ENCODE measurements around the gene ADCY7. TPM values are rescaled to one million over a fixed set of nuclear protein-coding genes. Genes with fewer than 3 reads are reported as not detected.
A peak's percentile ranks its signal among the peaks of the same experiment; 100 is the strongest.

The ADCY7 gene
- total RNA-seq, 1 experiment from 2014 or later, result 4.0 TPM

DNA sequence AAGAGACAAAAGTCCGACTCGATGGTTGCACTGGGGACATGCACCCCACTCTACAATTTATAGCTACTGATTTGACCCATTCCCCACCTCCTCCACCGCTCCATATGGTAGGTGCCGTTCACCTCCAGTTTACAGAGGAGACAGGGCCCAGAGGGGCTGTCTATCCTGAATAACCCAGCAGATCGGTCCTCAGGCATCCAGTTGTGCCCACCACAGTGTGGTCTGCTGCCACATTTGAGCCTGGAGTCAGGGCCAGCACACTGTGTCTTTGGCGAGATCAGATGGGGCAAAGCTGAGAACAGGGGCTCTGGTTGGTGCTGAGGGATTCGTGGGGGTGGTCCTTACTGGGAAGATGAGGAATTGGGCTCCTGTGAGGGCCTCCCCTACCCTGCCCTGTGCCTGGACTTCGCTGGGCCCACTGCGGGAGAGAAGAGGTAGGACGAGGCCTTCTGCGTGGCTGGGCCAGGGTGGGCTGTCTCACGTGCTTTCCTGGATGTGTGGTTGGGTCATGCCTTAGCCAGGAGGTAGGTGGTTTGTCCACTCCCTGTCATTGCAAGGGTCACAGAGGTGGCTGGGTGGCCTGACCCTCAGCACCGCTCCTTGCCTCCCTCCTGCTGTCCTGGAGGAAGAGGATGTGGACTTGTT is 2.8 kb downstream of the ADCY7 start:
- TF ChIP-seq, protein P1, sequence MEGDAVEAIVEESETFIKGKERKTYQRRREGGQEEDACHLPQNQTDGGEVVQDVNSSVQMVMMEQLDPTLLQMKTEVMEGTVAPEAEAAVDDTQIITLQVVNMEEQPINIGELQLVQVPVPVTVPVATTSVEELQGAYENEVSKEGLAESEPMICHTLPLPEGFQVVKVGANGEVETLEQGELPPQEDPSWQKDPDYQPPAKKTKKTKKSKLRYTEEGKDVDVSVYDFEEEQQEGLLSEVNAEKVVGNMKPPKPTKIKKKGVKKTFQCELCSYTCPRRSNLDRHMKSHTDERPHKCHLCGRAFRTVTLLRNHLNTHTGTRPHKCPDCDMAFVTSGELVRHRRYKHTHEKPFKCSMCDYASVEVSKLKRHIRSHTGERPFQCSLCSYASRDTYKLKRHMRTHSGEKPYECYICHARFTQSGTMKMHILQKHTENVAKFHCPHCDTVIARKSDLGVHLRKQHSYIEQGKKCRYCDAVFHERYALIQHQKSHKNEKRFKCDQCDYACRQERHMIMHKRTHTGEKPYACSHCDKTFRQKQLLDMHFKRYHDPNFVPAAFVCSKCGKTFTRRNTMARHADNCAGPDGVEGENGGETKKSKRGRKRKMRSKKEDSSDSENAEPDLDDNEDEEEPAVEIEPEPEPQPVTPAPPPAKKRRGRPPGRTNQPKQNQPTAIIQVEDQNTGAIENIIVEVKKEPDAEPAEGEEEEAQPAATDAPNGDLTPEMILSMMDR (conservative IDR thresholded peaks at IDR 0.05), result no peak
- H3K18ac ChIP-seq (ENCODE audit: insufficient read length, low read depth, low read length), result no peak overlapping the region
- H3K27ac Mint-ChIP-seq, result peak overlapping the region in 2 of 3 experiments; percentile 25 to 88; a peak in 2 of 7 replicates

More for the DNA sequence above, 2.8 kb downstream of the ADCY7 start:
- Histone ChIP-seq H3K27ac (ENCODE audit: insufficient read length, low read depth, low read length) (no peak overlapping the region), H2BK15ac (ENCODE audit: low read depth, low read length) (no peak overlapping the region), H4K8ac (replicated peaks; ENCODE audit: insufficient read length, low read depth, low read length) (no peak overlapping the region), H3T11ph (ENCODE audit: low read length) (no peak overlapping the region), H3K14ac (ENCODE audit: insufficient read depth, low read length) (no peak overlapping the region; the same call in 1 of the 2 replicates), H3K79me2 (ENCODE audit: insufficient read depth, low read length) (no peaks in the 10 kb centered on the region), H3K23me2 (ENCODE audit: insufficient read length, low read depth, low read length, poor library complexity, severe bottlenecking) (no peaks in the 10 kb centered on the region), H3K4ac (ENCODE audit: low read depth, low read length) (no peak overlapping the region), H2BK12ac (ENCODE audit: insufficient read length, low read depth, low read length) (no peak overlapping the region), H4K91ac (ENCODE audit: insufficient read length, low read depth, low read length) (no peak overlapping the region), H2AK5ac (ENCODE audit: insufficient read length, low read length) (no peak overlapping the region), H3K4me2 (ENCODE audit: insufficient read depth, insufficient read length, low read length) (no peak overlapping the region), H3K9me3 (ENCODE audit: control insufficient read depth, low read depth, low read length) (no peaks in the 10 kb centered on the region), H3K56ac (ENCODE audit: insufficient read length, low read depth, low read length) (no peak overlapping the region), H4K5ac (ENCODE audit: insufficient read length, low read depth, low read length) (no peak overlapping the region), H3K9ac (ENCODE audit: extremely low read depth, insufficient read length, low read length) (no peak overlapping the region), H2BK120ac (ENCODE audit: low read depth, low read length, poor library complexity, severe bottlenecking) (no peak overlapping the region), H2BK5ac (ENCODE audit: insufficient read length, low read length) (no peak overlapping the region), H2AFZ (ENCODE audit: low read length) (no peak overlapping the region), H2BK20ac (ENCODE audit: low read depth, low read length, poor library complexity, severe bottlenecking) (no peak overlapping the region), H3K27me3 (ENCODE audit: insufficient read depth, low read length) (no peaks in the 10 kb centered on the region), H3K4me1 (ENCODE audit: insufficient read depth, low read length) (peaks cover 2% of the 10 kb centered on the region; the same call in 1 of the 2 replicates), H4K20me1 (ENCODE audit: control insufficient read depth, insufficient read depth, insufficient read length) (no peaks in the 10 kb centered on the region), H3K79me1 (ENCODE audit: insufficient read depth, low read depth, low read length, poor library complexity, severe bottlenecking) (no peaks in the 10 kb centered on the region), H3K23ac (ENCODE audit: insufficient read length, low read depth, low read length) (no peak overlapping the region)
- H3K4me3 Mint-ChIP-seq, result no peak overlapping the region
- no peaks in the 10 kb centered on the region for H3K36me3 Mint-ChIP-seq (ENCODE audit: insufficient read depth in 1 of 3, low read depth in 3 of 3)
- H3K27me3 Mint-ChIP-seq (ENCODE audit: low read depth), result no peaks in the 10 kb centered on the region
- WGBS (ENCODE audit: extremely low coverage, insufficient read length, low lambda C conversion rate), result no CpG with 5 or more reads among the region's 13 CpGs
- H3K4me1 Mint-ChIP-seq, result peaks cover 6 to 28% of the 10 kb centered on the region in 2 experiments; a peak in 3 of 4 replicates
- peak; percentile 24 for DNase-seq
- peaks cover 0 to 2% of the 10 kb centered on the region in 2 experiments; a peak in 2 of 5 replicates for H3K9me3 Mint-ChIP-seq

All from H9 (cell line).